ENCODE data around the gene MACROD2. TPM values are rescaled to one million over a fixed set of nuclear protein-coding genes. Genes with fewer than 3 reads are reported as not detected.

The MACROD2 gene
- polyA plus RNA-seq, 1 donor from 2014 or later = 23.2 TPM

- no peak for TF ChIP-seq REST (IDR thresholded peaks at IDR 0.05; ENCODE audit: borderline replicate concordance)
Measured at GRCh38 chr20:15638816-15639215, 1643.5 kb downstream of the MACROD2 start (continued).

- Histone ChIP-seq H3K4me3 (ENCODE audit: low read length) (no peak overlapping the region), H3F3A (ENCODE audit: insufficient read depth, low read length, poor library complexity, severe bottlenecking) (no peaks in the 10 kb centered on the region), H4K20me1 (ENCODE audit: insufficient read depth) (no peaks in the 10 kb centered on the region), H3K9me3 (ENCODE audit: low read length) (no peaks in the 10 kb centered on the region), H3K79me2 (replicated peaks; ENCODE audit: insufficient read depth, low read length) (no peaks in the 10 kb centered on the region), H3K9ac (ENCODE audit: low read length) (no peak overlapping the region), H3K27ac (ENCODE audit: low read length) (no peak overlapping the region), H3K4me2 (ENCODE audit: low read length) (no peak overlapping the region), H2AFZ (ENCODE audit: low read depth, low read length) (no peak overlapping the region), H3K27me3 (ENCODE audit: insufficient read depth, low read depth, low read length) (no peaks in the 10 kb centered on the region), H3K9me2 (ENCODE audit: insufficient read depth, low read length) (no peaks in the 10 kb centered on the region), H3K36me3 (ENCODE audit: insufficient read depth, low read length) (no peaks in the 10 kb centered on the region)
- no peak for TF ChIP-seq RAD21 (conservative IDR thresholded peaks at IDR 0.05)
- TF ChIP-seq CTCF (IDR thresholded peaks at IDR 0.05; ENCODE audit: poor library complexity, severe bottlenecking) = no peak
- TF ChIP-seq SMC3 (conservative IDR thresholded peaks at IDR 0.05; ENCODE audit: poor library complexity) = no peak
- TF ChIP-seq POLR2AphosphoS5 (IDR thresholded peaks at IDR 0.05) = no peak
- TF ChIP-seq REST (IDR thresholded peaks at IDR 0.05; ENCODE audit: borderline replicate concordance) = no peak
- TF ChIP-seq MXI1 (conservative IDR thresholded peaks at IDR 0.05; ENCODE audit: poor library complexity, severe bottlenecking) = no peak
- no peak for TF ChIP-seq EP300 (conservative IDR thresholded peaks at IDR 0.05; ENCODE audit: poor library complexity, severe bottlenecking)
- no peak for TF ChIP-seq EZH2 (IDR thresholded peaks at IDR 0.05; ENCODE audit: borderline replicate concordance, insufficient read depth, low read length, poor library complexity, severe bottlenecking)
- TF ChIP-seq TAF1 (IDR thresholded peaks at IDR 0.05; ENCODE audit: low read depth) = no peak
Measured at GRCh38 chr20:15639839-15640238, 1644.5 kb downstream of the MACROD2 start.
